ENCODE measurements around the gene EPHA1. TPM values are rescaled to one million over a fixed set of nuclear protein-coding genes. Genes with fewer than 3 reads are reported as not detected.

EPHA1 gene
- total RNA-seq, 1 donor from 2014 or later, result 7.9 TPM

DNA sequence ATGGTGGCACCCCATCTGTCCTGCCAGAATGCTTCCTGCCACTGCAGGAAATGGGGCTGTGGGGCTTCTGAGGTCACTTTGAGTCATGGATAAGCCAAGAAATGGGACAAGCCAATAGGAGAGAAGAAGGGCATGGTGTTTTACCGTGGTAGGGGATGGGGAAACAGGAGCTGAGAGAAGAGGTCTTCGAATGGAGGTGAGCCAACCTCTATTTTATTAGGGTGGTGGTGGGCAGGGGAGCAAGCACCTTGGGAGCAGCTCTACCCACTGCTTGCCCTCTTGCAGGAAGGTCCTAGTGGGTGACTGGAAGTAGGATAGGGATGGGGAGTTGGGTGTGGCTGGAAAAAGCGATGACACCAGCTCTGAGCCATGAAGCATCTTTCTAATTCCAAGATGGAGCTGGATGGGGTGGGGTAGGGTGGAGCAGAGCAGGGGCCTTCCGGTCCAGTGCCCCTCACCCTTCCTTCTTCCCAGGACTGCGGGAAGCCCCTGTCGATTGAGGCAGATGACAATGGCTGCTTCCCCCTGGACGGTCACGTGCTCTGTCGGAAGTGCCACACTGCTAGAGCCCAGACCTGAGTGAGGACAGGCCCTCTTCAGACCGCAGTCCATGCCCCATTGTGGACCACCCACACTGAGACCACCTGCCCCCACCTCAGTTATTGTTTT is 18.4 kb downstream of the EPHA1 start:
- Histone ChIP-seq H3K36me3 (ENCODE audit: control insufficient read depth, insufficient read depth, low read length) (peaks cover 3% of the 10 kb centered on the region), H3K27me3 (ENCODE audit: control insufficient read depth, insufficient read depth, low read length) (no peaks in the 10 kb centered on the region), H3K4me3 (ENCODE audit: low read depth, low read length) (no peak overlapping the region)
- TF ChIP-seq, protein P1, sequence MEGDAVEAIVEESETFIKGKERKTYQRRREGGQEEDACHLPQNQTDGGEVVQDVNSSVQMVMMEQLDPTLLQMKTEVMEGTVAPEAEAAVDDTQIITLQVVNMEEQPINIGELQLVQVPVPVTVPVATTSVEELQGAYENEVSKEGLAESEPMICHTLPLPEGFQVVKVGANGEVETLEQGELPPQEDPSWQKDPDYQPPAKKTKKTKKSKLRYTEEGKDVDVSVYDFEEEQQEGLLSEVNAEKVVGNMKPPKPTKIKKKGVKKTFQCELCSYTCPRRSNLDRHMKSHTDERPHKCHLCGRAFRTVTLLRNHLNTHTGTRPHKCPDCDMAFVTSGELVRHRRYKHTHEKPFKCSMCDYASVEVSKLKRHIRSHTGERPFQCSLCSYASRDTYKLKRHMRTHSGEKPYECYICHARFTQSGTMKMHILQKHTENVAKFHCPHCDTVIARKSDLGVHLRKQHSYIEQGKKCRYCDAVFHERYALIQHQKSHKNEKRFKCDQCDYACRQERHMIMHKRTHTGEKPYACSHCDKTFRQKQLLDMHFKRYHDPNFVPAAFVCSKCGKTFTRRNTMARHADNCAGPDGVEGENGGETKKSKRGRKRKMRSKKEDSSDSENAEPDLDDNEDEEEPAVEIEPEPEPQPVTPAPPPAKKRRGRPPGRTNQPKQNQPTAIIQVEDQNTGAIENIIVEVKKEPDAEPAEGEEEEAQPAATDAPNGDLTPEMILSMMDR (IDR thresholded peaks at IDR 0.05; ENCODE audit: insufficient read depth, low read length, poor library complexity, severe bottlenecking), result no peak
- DNase-seq (ENCODE audit: low read depth), result no peak

DNA sequence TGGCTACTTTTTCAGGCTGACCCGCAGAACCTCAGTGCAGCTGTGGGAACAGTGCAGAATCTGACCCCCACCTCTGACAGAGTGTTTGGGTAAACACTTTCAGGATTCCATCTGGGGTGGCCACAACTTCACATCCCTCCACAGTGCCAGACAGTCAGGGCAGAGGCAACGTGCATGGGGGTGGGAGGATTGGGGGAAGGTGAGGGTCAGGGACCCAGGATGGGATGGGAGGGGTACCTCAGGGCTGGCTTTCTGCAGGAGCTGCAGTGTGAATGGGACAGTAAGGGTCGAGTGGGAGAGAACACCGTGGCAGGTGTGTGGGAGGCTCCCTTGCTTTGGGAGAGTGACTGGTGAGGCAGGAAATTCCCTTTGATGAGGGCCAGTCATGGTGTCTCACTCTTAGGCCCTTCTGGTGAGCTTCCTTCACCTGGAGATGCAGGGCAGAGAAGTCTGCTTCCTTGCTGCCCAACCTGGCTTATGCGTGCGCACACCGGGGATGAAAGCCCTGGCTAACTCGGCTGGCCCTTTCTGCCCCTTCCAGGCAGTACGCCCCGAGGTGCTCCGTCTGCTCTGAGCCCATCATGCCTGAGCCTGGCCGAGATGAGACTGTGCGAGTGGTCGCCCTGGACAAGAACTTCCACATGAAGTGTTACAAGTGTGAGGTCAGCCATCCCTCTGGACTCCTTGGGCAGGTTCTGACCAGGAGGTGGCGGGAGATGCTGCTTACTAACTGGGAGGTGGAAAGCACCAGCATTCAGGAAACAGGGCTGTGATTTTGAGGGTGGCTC is 19.1 kb downstream of the EPHA1 start:
- Histone ChIP-seq H3K27me3 (ENCODE audit: control insufficient read depth, insufficient read depth, low read length) (no peaks in the 10 kb centered on the region), H3K36me3 (ENCODE audit: control insufficient read depth, insufficient read depth, low read length) (peaks cover 4% of the 10 kb centered on the region), H3K4me3 (ENCODE audit: low read depth, low read length) (no peak overlapping the region)
- TF ChIP-seq, protein P1 (IDR thresholded peaks at IDR 0.05; ENCODE audit: insufficient read depth, low read length, poor library complexity, severe bottlenecking), result no peak
- DNase-seq (ENCODE audit: low read depth), result no peak

GRCh38 chr7:143388491-143389101 is 20.1 kb downstream of the EPHA1 start:
- TF ChIP-seq, protein P1 (IDR thresholded peaks at IDR 0.05; ENCODE audit: insufficient read depth, low read length, poor library complexity, severe bottlenecking), result no peak
- DNase-seq (ENCODE audit: low read depth), result no peak
- no peak overlapping the region for H3K4me3 ChIP-seq (ENCODE audit: low read depth, low read length)
- peaks cover 4% of the 10 kb centered on the region for H3K36me3 ChIP-seq (ENCODE audit: control insufficient read depth, insufficient read depth, low read length)
- no peaks in the 10 kb centered on the region for H3K27me3 ChIP-seq (ENCODE audit: control insufficient read depth, insufficient read depth, low read length)

- Histone ChIP-seq H3K27me3 (ENCODE audit: control insufficient read depth, insufficient read depth, low read length) (no peaks in the 10 kb centered on the region), H3K36me3 (ENCODE audit: control insufficient read depth, insufficient read depth, low read length) (peaks cover 4% of the 10 kb centered on the region), H3K4me3 (ENCODE audit: low read depth, low read length) (no peak overlapping the region)
- TF ChIP-seq, protein P1 (IDR thresholded peaks at IDR 0.05; ENCODE audit: insufficient read depth, low read length, poor library complexity, severe bottlenecking), result no peak
- DNase-seq (ENCODE audit: low read depth), result no peak
These were observed 20.6 kb downstream of the EPHA1 start for GRCh38 chr7:143388051-143388450.

GRCh38 chr7:143387156-143387975 is 21.3 kb downstream of the EPHA1 start:
- H3K36me3 ChIP-seq (ENCODE audit: control insufficient read depth, insufficient read depth, low read length), result peaks cover 4% of the 10 kb centered on the region
- H3K4me3 ChIP-seq (ENCODE audit: low read depth, low read length), result no peak overlapping the region
- no peak for DNase-seq (ENCODE audit: low read depth)
- TF ChIP-seq, protein P1 (IDR thresholded peaks at IDR 0.05; ENCODE audit: insufficient read depth, low read length, poor library complexity, severe bottlenecking), result no peak
- H3K27me3 ChIP-seq (ENCODE audit: control insufficient read depth, insufficient read depth, low read length), result no peaks in the 10 kb centered on the region
